ENCODE data around the gene OR11L1. TPM values are rescaled to one million over a fixed set of nuclear protein-coding genes. Genes with fewer than 3 reads are reported as not detected.

Gene OR11L1
- total RNA-seq, 1 donor from 2014 or later = not detected

GRCh38 chr1:247812637-247813036 is 29.1 kb downstream of the OR11L1 start:
- no peak for ATAC-seq
- no peaks in the 10 kb centered on the region for H3K9me3 ChIP-seq
- TF ChIP-seq CTCF (IDR thresholded peaks at IDR 0.05) = no peak
- intact Hi-C loops (cut with DNase I) = no loop called here
- no peak overlapping the region for H3K27ac ChIP-seq
- H3K4me1 ChIP-seq = no peaks in the 10 kb centered on the region
- no peaks in the 10 kb centered on the region for H3K27me3 ChIP-seq (ENCODE audit: low read depth)
- no peak for DNase-seq
- no peaks in the 10 kb centered on the region for H3K36me3 ChIP-seq
- no peak overlapping the region for H3K4me3 ChIP-seq

DNA sequence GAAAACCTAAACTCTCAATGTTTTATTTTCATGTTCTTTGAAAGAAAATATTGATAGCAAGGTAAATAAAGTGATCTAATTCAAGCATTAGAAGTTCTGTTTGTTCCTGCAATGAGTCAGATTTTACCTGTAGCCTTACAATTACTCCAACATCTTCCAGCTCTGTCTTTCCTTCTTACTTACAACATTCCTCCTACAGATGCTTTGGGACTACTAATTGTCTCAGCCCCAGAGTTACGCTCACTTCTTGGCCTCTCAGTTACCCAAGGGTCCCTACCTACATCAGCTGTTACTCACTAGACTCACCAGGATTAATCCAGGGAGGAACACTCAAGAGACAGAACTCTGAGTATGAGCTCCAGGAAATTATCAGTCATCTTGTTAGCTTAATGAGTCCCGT is 44.2 kb downstream of the OR11L1 start:
- no peak overlapping the region for H3K27ac ChIP-seq
- no peak for ATAC-seq
- intact Hi-C loops (cut with DNase I) = no loop called here

More for the DNA sequence above, 44.2 kb downstream of the OR11L1 start:
- no peaks in the 10 kb centered on the region for H3K36me3 ChIP-seq
- no peak for TF ChIP-seq CTCF (IDR thresholded peaks at IDR 0.05)
- H3K27me3 ChIP-seq (ENCODE audit: low read depth) = no peaks in the 10 kb centered on the region
- no peaks in the 10 kb centered on the region for H3K9me3 ChIP-seq
- no peak overlapping the region for H3K4me3 ChIP-seq
- no peaks in the 10 kb centered on the region for H3K4me1 ChIP-seq
- no peak for DNase-seq

Other genes with a start within 250 kb of the OR11L1 start
- gene OR2G3, start 236.3 kb downstream of the OR11L1 start, total RNA-seq = not detected
- gene OR13G1, start 162.2 kb downstream of the OR11L1 start, total RNA-seq = not detected
- not detected for gene OR6F1, start 125.2 kb downstream of the OR11L1 start, total RNA-seq
- gene OR14K1, start 103.3 kb downstream of the OR11L1 start, total RNA-seq = not detected
- not detected for gene OR14A2, start 93.8 kb downstream of the OR11L1 start, total RNA-seq
- not detected for gene OR1C1, start 81.3 kb downstream of the OR11L1 start, total RNA-seq
- not detected for gene OR14A16, start 17.8 kb downstream of the OR11L1 start, total RNA-seq
- 4.0 TPM for gene TRIM58, start 15.3 kb upstream of the OR11L1 start, total RNA-seq
- 1.2 TPM for gene OR2W3, start 53.7 kb upstream of the OR11L1 start, total RNA-seq
- gene OR2T8, start 78.4 kb upstream of the OR11L1 start, total RNA-seq = not detected
- not detected for gene OR2AJ1, start 83.0 kb upstream of the OR11L1 start, total RNA-seq
- gene OR2L8, start 107.0 kb upstream of the OR11L1 start, total RNA-seq = not detected
- gene OR2AK2, start 123.3 kb upstream of the OR11L1 start, total RNA-seq = not detected
- gene OR2L5, start 171.8 kb upstream of the OR11L1 start, total RNA-seq = not detected
- not detected for gene OR2L2, start 188.2 kb upstream of the OR11L1 start, total RNA-seq
- not detected for gene OR2L3, start 204.9 kb upstream of the OR11L1 start, total RNA-seq

All from lower lobe of right lung (tissue), 2 donors.